Muscle layer of duodenum (tissue), 2 donors: ENCODE results near the gene RNF223.
"Not testable (repeated sequence)": the region's sequence is repeated elsewhere in the genome, so short reads cannot be mapped to it uniquely, and the experiment has no call there.

Source experiments
- H3K27ac ChIP-seq: one replicate; pipeline ENCODE4 v1.7.0; 2013; ENCODE audit warnings: mild to moderate bottlenecking, low read length
- H3K27me3 ChIP-seq: one replicate; pipeline ENCODE4 v1.7.0; 2013; ENCODE audit warnings: low read depth, mild to moderate bottlenecking, control low read depth, low read length
- H3K36me3 ChIP-seq, 2 donors: one replicate each; pipeline ENCODE4 v1.7.0; 2013; ENCODE audit warnings: low read length in 2 of 2, control low read depth in 1 of 2, mild to moderate bottlenecking in 1 of 2; ENCODE audit not compliant: insufficient read depth in 2 of 2, control insufficient read depth in 1 of 2
- H3K4me1 ChIP-seq, 2 donors: one replicate each; pipeline ENCODE4 v1.7.0; 2013; ENCODE audit warnings: low read length in 2 of 2, mild to moderate bottlenecking in 2 of 2, control low read depth in 1 of 2, moderate library complexity in 1 of 2; ENCODE audit not compliant: insufficient read depth in 2 of 2, control insufficient read depth in 1 of 2
- H3K4me3 ChIP-seq, 2 donors: one replicate each; pipeline ENCODE4 v1.7.0; 2013; ENCODE audit warnings: low read length in 2 of 2, low read depth in 1 of 2, mild to moderate bottlenecking in 1 of 2
- H3K9me3 ChIP-seq, 2 donors: one replicate each; pipeline ENCODE4 v1.7.0; 2013; ENCODE audit warnings: low read length in 2 of 2, control low read depth in 1 of 2, mild to moderate bottlenecking in 1 of 2; ENCODE audit not compliant: control insufficient read depth in 1 of 2
- donor health status: healthy.

RNF223 gene

GRCh38 chr1:1067284-1067859 is 6.7 kb downstream of the RNF223 start:
- H3K27me3 ChIP-seq: peaks cover 25% of the 10 kb centered on the region
- H3K27ac ChIP-seq: no peak overlapping the region
- H3K4me1 ChIP-seq: peaks cover 0 to 30% of the 10 kb centered on the region in 2 donors
- no peak overlapping the region for H3K4me3 ChIP-seq
- H3K36me3 ChIP-seq: no peaks in the 10 kb centered on the region
- H3K9me3 ChIP-seq: no peaks in the 10 kb centered on the region

DNA sequence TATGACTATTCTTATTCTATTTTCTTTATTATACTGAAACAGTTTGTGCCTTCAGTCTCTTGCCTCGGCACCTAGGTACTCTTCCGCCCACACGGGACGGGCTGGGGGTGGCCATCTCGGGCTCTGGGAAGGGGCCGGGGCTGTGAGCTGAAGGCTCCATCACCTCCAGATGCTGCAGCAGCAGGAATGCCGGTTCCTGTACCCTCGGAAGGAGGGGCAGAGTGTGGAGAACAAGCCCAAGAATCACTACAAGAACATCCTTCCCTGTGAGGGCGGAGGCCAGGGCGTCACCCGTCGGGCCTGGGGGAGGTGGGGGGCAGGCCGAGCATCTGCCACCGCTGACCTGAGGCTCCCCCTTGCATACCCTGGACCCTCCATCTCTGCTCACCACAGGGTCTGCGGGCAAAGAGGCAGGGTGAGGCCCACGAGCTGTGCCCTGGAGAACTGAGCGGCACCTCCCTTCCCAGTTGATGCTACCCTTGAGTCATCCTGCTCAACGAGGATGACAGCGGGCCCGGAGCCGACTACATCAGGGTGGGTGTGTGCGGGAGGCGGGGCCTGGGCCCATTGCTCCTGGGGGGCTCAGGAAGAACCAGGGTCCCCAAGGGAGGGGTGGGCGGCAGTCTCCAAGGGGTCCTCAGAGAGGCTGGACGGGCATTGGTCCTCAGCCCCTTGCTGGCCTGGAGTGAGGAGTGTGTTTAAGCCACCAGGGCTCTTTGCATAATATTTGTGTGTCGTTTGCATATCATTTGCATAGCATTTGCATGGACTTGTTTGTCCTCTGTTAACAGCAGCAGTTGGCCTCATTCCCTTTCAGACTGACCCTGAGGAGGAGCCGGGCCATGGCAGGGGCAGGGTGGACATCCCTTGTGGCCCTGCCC is 7.5 kb downstream of the RNF223 start:
- H3K27me3 ChIP-seq: peaks cover 25% of the 10 kb centered on the region
- no peak overlapping the region for H3K4me3 ChIP-seq
- no peak overlapping the region for H3K27ac ChIP-seq
- H3K4me1 ChIP-seq: peaks cover 0 to 30% of the 10 kb centered on the region in 2 donors
- H3K36me3 ChIP-seq: no peaks in the 10 kb centered on the region
- no peaks in the 10 kb centered on the region for H3K9me3 ChIP-seq

DNA sequence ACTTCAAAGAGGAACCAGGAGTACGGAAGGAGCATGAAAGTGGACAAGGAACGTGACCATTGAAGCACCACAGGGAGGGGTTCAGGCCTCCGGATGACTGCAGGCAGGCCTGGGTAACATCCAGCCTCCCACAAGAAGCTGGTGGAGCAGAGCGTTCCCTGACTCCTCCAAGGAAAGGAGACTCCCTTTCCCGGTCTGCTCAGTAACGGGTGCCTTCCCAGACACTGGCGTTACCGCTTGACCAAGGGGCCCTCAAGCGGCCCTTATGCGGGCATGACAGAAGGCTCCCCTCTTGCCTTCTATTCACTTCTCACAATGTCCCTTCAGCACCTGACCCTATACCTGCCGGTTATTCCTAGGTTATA is 8.2 kb downstream of the RNF223 start:
- not testable (repeated sequence) for H3K36me3 ChIP-seq, H3K9me3 ChIP-seq, H3K27ac ChIP-seq, H3K4me3 ChIP-seq
- peaks cover 0 to 30% of the 10 kb centered on the region in 2 donors for H3K4me1 ChIP-seq
- peaks cover 25% of the 10 kb centered on the region for H3K27me3 ChIP-seq

DNA sequence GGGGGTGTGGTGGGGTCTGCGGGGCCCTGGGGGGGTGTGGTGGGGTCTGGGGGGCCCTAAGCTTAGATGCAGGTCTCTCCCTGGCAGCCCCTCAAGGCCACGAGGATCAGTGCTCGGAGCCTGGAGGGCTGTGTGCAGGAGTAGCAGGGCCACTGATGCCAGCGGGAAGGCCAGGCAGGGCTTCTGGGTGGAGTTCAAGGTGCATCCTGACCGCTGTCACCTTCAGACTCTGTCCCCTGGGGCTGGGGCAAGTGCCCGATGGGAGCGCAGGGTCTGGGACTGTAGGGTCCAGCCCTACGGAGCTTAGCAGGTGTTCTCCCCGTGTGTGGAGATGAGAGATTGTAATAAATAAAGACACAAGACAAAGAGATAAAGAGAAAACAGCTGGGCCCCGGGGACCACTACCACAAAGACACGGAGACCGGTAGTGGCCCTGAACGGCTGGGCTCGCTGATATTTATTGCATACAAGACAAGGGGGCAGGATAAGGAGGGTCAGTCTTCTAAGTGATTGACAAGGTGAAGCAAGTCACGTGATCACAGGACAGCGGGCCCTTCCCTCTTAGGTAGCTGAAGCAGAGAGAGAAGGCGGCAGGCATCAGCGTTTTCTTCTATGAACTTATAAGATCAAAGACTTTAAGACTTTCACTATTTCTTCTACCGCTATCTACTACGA is 8.7 kb downstream of the RNF223 start:
- no peak overlapping the region for H3K4me3 ChIP-seq
- peaks cover 0 to 30% of the 10 kb centered on the region in 2 donors for H3K4me1 ChIP-seq
- H3K27ac ChIP-seq: no peak overlapping the region
- H3K9me3 ChIP-seq: no peaks in the 10 kb centered on the region
- peaks cover 28% of the 10 kb centered on the region for H3K27me3 ChIP-seq
- H3K36me3 ChIP-seq: no peaks in the 10 kb centered on the region

GRCh38 chr1:1063945-1064831 is 9.9 kb downstream of the RNF223 start:
- no peak overlapping the region for H3K27ac ChIP-seq
- H3K4me3 ChIP-seq: no peak overlapping the region
- H3K4me1 ChIP-seq: peaks cover 0 to 34% of the 10 kb centered on the region in 2 donors
- peaks cover 31% of the 10 kb centered on the region for H3K27me3 ChIP-seq
- no peaks in the 10 kb centered on the region for H3K9me3 ChIP-seq
- no peaks in the 10 kb centered on the region for H3K36me3 ChIP-seq

- Histone ChIP-seq H3K27ac (no peak overlapping the region), H3K27me3 (peaks cover 37% of the 10 kb centered on the region), H3K4me1 (peaks cover 0 to 33% of the 10 kb centered on the region in 2 donors), H3K4me3 (no peak overlapping the region), H3K9me3 (no peaks in the 10 kb centered on the region), H3K36me3 (no peaks in the 10 kb centered on the region)
Observed at GRCh38 chr1:1063261-1063944, 10.7 kb downstream of the RNF223 start.

DNA sequence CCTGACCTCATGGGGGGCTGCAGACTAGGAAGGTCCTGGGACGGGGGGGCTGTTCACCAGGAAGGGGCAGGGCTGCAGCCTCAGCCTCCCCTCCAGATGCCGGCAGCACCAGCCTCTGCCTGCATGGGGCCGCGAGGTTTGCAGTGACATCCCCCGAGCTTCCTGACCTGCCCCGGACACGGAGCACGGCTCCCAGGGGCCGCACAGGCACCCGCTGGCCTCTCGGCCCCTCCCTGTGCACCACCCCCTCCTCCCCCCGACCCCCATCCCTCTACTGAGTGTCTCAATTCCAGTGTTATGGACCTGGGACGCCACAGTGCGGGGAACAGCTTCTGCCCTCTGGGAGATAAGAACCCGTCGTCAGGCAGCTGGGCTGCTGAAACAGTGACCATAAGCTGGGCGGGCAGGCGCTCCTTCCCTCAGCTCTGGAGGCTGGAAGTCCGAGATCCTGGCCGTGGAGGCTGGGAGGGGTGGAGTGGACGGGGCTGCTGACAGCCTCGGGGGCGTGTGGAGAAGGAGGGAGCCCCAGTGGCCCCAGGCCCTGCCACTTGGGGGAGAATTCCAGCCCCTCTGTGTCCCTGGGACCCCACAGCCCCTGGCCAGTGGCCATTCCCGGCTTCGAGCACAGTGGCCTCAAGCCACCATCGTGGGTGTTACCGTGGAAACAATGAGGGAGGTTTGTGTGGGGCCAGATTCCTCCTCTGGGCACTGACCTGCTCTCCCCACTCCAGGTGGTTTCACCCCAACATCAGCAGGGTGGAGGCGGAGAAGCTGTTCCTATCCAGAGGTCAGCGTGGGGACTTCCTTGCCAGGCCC is 11.6 kb downstream of the RNF223 start:
- H3K27me3 ChIP-seq: peaks cover 35% of the 10 kb centered on the region
- H3K4me1 ChIP-seq: peaks cover 0 to 29% of the 10 kb centered on the region in 2 donors
- H3K27ac ChIP-seq: no peak overlapping the region

DNA sequence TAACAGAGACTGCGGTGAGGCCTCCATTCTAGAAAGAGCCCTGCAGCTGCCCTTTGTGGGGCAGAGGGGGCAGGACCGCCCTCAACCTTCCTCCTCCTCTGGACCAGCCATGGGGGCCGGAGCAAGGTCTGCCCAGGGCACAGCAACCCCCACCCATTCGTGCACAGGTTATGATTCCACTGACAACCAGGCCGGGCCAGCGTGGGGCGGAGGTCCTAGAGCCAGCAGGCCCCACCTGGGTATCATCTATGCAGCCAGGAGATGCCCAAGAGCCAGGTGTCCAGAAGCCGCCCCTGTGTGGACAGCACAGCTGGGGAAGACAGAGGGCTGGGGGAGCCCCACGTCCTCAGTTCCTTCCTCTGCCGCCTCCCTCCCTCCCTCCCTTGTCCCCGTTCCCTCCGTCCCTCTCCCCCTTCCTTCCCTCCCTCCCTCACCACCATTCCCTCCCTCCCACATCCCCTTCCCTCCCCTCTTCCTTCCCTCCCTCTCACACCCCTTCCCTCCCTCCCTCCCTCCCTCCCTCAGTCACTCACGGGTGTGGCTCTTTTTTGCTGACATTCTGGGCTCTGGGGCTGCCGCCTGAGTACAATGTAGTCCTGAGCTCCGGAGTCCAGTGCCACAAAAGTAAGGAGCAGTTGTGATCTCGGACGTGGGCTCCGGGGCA is 12.3 kb downstream of the RNF223 start:
- Histone ChIP-seq H3K4me3 (no peak overlapping the region), H3K4me1 (peaks cover 0 to 29% of the 10 kb centered on the region in 2 donors), H3K36me3 (no peaks in the 10 kb centered on the region), H3K9me3 (no peaks in the 10 kb centered on the region), H3K27ac (no peak overlapping the region), H3K27me3 (peaks cover 34% of the 10 kb centered on the region)

More for the DNA sequence above, 11.6 kb downstream of the RNF223 start:
- Histone ChIP-seq H3K4me3 (no peak overlapping the region), H3K36me3 (no peaks in the 10 kb centered on the region), H3K9me3 (no peaks in the 10 kb centered on the region)

- Histone ChIP-seq H3K4me3 (no peak overlapping the region), H3K27ac (no peak overlapping the region), H3K9me3 (no peaks in the 10 kb centered on the region), H3K4me1 (peaks cover 0 to 29% of the 10 kb centered on the region in 2 donors), H3K36me3 (no peaks in the 10 kb centered on the region), H3K27me3 (peaks cover 34% of the 10 kb centered on the region)
Observed at GRCh38 chr1:1060281-1061000, 13.7 kb downstream of the RNF223 start.
